HG02610 (cell line): Measurements from ENCODE around the gene MCAM.

Source experiments
- ATAC-seq: cut with Tn5 transposase; IDR thresholded peaks from one replicate; pipeline ENCODE4 v1.9.1; 2021; ENCODE audit warnings: mild to moderate bottlenecking, moderate library complexity; ENCODE audit not compliant: unreplicated experiment

MCAM gene

DNA sequence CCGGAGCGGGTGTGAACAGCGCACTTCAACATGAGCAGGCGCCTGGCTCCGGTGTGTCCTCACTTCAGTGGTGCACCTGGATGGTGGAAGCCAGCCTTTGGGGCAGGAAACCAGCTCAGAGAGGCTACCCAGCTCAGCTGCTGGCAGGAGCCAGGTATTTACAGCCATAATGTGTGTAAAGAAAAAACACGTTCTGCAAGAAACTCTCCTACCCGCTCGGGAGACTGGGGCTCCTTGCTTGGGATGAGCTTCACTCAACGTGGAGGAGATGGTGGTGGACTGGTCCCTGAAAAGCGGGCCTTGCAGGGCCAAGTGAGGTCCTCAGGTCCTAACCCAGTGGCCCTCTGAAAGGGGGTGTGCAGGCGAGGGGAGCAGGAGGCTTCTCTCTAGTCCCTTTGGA, 7.5 kb downstream of the MCAM start:
- ATAC-seq = no peak

DNA sequence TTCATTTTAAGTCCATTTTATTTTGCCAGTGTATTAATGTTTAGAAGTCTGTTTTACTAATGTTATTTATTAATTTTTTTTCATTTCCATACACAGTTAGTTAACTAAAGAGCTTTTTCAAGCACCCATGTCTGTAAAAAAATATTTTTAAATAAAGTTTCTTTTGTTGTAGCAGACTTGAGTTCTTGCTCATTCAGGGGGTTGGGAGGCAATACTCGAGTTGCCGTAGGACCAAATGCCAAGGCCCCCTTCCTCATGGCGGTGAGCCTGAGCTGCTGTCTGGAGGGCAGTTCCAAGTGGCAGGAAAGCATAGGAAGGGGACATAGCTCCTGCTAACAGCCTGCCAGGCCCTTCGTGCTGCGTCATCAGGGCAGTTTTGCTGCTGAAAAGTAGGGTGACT, 9.0 kb downstream of the MCAM start:
- no peak for ATAC-seq

DNA sequence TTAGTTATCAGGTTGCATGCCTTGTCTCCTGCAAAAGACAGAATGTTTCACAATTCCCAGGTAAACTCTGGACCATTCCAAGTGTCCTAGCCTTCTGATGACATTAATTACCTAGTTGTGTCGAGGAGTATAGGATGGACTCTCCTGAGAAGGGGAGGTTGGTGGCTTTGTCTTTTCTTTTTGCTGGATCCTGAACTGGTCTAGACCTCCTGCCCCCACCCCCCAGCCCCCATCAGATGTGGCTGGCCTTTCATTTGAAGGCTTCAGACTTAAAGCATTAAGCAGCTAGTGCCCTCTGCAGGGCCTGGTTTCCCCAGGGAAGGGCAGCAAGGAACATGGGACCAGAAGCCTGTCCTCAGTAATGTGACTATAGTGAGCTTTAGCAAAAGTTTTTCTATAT, 9.7 kb downstream of the MCAM start:
- no peak for ATAC-seq

DNA sequence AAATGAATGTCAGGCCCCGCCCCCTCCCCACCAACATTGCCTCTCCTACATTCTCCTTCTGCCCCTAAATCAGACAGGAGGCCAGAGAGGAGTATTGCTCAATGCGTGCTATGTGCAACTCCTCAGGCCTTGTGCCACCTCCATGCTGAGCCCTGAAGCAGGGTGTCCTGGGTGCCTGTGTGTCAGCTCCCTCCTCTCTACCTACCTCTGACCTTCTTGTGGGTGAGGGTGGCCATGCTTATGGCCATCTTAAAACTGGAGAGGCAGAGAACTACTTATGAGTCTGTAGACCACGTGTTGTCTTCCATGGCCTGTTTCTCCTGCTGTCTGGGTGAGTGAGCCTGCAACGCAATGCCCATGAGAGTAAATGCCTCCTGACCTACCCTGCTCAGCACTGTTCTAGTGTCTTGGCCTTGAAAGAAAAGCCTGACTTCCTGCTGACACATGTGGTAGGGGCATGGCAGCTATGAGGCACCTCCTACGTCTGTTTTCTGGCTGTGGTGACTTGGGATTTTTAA, 10.5 kb downstream of the MCAM start:
- no peak for ATAC-seq

DNA sequence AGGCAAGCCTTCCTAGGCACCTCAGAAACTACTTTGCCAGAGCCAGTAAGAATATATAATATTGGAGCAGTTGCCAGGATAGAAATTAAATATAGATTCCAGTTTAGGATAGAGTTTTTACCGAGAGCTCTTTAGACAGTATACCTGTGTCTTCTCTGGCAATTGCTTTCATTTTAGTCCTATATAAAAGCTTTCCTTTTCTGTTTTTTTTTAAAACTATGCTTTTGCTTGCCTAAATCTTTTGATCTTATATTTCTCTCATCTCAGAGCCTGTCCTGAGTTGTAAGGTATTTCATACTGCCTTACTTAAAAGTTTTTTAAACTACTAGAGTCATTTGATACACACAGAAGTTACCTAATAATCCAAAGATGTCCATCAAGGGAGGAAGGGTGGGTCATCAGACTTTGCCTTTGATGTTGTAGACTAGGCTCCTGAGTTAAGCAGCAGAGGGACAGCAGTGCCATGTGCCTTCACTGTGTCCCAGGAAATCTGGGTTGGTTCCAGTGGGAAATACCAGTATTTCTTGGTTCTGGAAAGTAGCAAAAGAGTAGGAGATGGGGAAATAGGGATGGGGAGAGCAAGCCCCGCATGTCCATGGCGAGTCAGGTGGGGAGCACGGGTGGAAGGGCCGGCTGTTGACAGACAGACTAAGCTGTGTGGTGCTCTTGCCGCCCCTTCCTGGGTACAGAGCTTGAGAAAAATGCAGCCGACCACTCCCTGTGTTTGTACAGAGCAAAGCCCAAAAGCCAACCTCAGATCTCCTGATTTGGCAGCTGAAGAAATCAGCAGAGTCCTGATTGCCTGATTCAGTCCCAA, 11.2 kb downstream of the MCAM start:
- ATAC-seq = no peak

DNA sequence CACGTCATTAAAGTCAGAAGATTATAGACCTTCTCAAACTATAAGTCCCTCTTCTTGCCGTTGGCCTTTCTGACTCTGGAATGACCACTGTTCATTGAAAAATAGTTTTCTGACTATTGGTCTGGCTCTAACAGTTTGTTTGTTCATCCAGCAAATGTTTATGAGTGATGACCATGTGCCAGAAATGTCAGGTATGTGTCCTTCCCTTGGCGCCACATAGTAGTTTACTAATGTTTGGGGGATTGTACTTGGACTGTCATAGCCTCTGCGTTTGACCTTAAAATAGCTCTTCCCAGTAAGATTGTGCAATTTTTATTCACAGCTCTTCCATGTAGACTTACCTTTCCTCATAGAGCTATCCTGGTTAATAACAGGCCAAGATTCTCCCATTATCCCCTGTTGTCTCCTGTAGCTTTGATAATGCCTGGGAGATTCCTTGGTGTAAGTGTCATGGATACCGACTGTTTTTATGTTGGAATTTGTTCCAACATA, 13.7 kb downstream of the MCAM start:
- no peak for ATAC-seq

DNA sequence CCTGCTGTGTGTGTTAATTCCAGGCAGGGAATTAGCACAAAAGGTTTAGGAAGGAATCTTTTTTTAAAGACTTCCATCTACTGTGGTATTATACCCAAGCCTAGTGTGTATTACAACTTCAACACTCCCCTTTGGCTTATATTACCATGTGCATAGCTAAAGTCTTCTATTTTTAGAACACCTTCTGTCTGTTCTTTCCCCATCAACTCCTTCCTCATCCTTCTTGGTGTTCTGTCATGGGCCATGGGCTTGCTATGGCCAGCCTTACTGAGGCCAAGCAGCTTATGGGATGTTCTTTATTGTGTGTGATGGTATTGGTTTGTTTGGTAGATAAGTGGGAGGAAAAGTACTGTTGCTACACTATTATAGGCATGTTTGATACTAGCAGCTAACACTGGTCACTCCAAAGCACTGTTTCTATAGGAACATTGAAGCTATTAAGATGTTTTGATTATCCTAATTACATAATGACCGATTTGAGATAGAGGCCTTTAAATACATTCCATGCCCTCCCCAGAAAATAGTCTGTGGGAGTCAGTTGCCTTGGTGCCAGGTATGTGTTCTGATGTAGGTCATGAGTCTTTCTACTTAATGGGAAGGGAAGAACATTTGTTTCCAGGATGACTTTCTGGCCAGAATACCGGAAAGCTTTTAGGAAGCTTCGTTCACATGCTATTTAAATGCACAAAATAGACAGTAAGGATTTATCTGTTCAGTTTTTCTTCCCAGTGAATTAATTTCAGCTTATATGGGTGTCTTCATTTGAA, 16.5 kb downstream of the MCAM start:
- ATAC-seq = no peak

DNA sequence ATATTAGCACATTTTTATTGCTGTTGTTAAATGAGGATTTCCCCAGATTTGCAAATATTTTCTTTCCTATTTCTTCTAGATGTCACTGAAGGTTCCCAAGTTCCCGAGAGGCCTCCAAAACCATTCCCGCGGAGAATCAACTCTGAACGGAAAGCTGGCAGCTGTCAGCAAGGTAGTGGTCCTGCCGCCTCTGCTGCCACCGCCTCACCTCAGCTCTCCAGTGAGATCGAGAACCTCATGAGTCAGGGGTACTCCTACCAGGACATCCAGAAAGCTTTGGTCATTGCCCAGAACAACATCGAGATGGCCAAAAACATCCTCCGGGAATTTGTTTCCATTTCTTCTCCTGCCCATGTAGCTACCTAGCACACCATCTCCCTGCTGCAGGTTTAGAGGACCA, 17.5 kb downstream of the MCAM start:
- ATAC-seq = no peak

DNA sequence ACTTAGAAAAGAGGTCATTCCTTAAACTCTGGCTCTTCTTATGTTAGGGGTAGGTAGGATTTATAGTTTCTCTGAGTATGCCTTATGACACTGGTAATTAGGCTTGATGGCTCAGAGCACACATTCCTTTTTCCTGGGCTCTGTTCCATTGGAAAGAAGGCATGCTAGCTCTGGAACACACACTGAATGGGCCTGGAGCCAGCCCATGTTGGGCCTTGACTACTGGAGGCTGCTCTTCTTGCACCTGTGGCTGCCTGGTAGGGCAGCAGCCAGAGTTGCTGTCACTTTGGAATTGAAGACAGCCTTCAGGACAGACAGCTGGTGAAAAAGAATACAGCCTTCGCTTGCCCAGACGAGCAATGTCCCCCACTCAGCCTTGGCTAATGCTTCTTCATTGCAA, 18.2 kb downstream of the MCAM start:
- ATAC-seq = no peak

DNA sequence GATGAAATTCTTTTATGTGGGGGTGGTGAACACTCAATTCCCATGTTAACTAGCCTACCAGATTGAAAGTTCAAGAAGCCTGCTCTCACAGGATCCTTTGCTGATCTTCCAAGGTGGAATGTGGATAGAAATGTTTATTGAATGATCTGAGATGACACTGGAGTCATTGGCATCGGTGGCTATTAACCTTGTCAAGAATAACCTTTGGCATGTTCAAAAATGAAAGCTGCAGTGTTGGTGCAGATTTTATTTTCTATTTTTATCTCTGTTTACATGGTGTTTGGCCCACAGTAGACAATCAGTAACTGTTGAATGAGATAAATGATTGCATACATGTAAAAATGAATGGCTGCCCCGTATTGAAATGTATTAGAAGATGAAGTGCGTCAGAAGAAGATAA, 19.0 kb downstream of the MCAM start:
- ATAC-seq = no peak

DNA sequence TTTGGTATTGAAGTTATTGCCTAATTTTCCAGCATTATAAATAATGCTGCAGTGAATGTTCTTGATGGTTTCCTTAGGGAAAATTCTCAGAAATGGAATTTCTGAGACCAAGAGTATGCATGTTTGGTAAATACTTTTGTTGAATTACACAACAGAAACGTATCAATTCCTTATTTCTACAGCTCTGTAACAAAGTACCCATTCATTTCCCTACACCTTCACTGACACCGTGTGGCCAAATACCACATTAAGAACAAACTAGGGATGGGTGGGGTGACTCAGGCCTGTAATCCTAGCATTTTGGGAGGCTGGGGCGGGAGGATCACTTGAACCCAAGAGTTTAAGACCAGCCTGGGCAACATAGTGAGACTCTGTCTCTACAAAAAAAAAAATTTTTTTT, 21.8 kb downstream of the MCAM start:
- ATAC-seq = no peak

DNA sequence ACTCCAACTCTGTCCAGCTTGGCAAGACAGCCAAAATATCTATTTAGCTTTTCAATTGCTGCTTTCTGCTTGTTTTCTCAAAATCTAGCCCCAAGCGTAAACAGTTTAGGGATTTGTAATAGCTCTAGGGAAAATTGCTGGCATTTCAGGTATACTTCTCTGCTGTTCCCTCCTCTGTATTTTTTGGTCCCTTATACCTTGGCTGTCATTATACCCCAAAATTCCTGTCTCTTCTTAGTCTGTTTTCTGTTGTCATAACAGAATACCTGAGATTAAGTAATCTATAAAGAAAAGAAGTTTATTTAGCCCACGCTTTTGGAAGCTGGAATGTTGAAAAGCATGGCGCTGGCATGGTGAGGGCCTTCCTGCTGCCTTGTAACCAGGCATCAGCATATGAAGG, 23.5 kb downstream of the MCAM start:
- ATAC-seq = no peak

DNA sequence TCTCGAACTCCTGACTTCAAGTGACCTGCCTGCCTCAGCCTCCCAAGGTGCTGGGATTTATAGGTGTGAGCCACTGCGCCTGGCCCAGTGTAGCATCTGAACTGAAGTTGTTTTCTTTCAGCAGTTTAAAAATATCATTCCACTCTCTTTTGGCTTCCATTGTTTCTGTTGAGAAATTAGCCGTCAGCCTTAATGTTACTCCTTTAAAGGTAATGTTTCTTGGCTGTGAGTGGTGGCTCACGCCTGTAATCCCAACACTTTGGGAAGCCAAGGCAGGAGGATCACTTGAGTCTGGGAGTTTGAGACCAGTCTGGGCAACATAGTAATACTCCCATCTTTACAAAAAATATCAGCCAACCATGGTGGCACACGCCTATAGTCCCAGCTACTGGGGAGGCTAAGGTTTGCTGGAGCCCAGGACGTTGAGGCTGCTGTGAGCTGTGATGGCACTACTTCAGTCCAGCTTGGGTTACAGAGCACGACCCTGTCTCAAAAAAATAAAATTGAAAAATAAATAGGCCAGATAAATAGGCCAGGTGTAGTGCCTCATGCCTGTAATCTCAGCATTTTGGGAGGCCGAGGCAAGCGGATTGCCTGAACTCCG, 25.9 kb downstream of the MCAM start:
- ATAC-seq = no peak

DNA sequence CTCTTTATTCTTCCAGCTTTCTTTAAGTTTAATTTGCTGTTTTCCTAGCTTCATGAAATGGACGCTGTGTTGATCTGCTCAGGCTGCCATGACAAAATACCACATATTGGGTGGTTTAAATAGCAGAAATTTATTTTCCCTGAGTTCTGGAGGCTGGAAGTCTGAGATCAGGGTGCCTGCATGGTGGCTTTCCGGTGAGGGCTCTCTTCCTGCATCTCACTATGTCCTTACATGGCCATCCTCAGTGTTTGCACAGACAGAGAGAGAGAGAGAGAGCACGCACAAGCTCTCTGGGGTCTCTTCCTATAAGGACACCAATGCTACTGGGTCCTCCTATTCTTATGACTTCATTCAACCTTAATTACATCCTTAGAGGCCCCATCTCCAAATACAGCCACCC, 28.7 kb downstream of the MCAM start:
- ATAC-seq = no peak

DNA sequence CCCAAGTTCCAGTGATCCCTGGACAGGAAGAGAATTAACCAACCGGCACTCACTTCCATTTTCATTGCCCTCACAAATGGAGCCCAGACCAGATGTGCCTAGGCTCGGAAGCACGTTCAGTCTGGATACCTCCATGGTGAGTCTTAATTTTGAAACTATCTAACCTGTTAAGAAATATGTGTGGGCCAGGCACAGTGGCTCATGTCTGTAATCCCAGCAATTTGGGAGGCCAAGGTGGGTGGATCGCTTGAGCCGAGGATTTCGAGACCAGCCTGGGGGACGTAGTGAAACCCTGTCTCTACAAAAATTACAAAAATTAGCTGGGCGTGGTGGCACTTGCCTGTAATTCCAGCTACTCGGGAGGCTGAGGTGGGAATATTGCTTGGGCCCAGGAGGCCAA, 31.5 kb downstream of the MCAM start:
- no peak for ATAC-seq

DNA sequence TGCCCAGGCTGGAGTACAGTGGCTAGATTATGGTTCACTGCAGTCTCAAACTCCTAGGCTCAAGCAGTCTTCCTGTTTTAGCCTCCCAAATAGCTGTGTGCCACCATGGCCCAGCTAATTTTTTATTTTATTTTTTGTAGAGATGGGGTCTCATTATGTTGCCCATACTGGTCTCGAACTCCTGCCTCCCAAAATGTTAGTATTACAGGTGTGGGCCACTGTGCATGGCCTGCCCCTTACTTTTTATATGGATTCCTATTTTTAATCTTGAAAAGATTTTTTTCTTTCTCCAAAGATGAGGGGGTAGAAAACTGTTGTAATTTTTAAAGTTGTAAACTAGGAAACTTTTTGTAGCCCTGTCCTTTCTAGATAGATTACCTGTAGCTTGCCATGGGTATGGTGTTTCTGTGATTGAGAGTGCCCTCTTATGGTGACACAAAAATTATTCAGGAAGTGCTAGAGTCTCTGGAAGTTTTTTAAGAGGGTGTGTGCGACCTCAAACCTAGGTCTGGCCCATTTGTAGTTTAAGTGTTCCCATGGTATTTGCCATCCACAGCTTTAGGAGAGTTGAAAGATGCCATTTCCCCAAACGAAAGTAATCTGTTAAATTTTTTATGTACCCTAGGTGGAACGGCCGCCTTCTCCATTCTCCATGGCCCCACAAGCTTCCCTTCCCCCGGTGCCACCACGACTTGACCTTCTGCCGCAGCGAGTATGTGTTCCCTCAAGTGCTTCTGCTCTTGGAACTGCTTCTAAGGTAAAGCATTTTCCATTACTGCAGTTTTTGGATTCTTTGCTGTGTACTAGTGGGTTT, 32.4 kb downstream of the MCAM start:
- ATAC-seq = no peak

DNA sequence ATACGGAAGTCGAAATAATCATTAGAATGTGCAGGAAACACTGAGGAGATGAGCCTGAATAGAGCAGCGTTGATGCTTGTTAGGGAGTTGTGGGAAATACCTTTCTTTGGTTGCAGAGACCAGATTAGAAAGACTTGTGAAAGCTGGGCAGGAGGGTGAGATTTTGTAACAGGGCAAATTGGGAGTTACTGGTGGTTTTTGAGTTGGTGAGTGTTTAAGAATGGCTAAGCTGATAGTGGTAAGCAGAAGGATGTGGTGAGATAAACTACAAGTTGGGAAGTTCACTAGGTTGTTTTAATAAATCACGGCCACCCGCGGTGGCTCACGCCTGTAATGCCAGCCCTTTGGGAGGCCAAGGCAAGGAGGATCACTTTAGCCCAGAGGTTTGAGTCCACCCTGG, 34.4 kb downstream of the MCAM start:
- no peak for ATAC-seq

DNA sequence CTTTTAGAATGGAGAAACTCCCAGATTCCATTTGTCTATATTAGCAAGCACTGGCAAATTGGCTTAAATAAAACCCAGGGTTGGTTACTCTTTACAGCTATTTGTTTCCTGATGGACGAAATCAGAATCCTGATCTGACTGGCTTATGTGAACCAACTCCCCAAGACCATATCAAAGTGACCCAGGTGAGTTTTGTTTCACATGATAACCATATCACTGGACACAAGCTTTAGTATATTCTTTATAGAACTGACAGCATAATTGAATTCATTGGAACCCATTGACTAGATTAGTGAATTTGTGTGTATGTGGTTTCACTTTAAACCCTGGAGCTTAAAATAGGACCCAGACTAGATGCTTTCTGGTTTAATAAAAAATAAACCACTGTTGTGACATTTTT, 39.3 kb downstream of the MCAM start:
- ATAC-seq = no peak

DNA sequence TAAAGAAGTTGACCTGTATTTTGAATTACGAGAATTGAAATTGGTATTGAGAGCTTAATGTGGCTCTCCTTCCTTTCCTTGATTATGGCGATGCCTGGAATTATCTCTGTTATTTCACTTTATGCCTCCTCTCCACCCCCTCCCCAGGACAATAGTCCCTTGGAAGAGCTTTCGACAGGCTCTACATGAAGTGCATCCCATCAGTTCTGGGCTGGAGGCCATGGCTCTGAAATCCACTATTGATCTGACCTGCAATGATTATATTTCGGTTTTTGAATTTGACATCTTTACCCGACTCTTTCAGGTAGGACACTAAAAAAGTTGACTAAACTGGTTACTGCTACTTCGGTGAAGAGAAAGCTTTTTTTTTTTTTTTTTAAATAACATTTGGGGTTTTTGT, 43.2 kb downstream of the MCAM start:
- ATAC-seq = no peak

DNA sequence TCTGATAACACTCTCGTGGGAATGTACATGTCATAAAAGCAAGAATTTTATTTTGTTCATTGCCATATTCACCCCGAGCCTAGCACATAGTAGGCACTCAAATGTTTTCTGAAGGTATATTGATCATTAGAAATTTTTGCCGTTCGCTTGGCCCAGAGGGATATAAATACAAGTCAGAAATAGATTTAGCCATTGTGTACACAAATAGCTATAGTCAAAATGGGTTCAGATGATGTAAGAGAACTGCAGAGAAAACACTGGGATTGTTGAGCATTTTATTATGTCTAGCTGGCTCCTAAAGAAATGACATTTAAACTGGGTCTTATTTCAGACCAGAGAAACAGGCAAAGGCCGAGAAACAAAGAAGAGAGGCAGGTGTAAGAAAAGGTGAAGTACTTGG, 49.3 kb downstream of the MCAM start:
- ATAC-seq = no peak
